ENCODE data around the gene ARNT2.

ARNT2 gene

DNA sequence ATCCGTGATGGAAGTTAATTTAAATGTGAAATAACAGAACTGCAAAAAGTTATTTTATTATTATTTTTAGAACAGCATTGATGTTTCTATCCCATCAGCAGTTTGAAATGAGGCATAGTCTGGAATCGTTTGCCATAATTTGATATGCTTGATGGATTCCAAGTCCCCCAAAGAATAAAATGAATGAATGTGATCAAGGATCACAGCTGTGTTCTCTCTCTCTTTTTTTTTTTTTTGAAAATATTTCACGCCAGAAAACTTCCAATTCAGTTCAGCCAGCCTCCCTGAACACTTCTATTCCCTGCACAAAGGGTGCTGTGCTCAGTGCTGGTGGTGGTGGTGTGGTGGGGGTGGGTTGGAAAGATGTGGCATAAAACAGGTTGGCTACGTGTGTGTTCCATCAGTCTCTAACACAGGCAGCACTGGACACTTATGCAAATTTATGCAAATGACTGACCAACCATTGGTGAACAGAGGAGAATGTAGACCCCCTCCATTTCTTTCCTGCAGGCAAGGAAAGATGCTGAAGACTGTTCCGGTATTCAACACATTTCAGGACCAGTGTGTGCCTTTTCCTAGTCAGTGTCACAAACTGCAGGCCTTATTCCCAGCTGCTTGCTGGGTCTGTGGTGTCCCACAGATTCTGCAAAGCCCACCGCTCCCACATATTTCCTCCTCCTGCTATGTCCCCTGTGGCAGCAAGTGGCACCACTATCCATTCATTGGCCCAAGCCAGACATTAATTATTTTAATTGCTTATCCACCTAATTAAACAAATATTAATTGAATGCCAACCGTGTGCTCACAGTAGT, 10.6 kb downstream of the ARNT2 start:
- DNase-seq: no peak

- no peak for DNase-seq
Measured at GRCh38 chr15:80415358-80415670, 11.1 kb downstream of the ARNT2 start.

- DNase-seq: no peak
Measured at GRCh38 chr15:80416702-80417101, 12.5 kb downstream of the ARNT2 start.

- DNase-seq: peak; percentile 63
Measured at GRCh38 chr15:80418892-80419537, 14.8 kb downstream of the ARNT2 start.

DNA sequence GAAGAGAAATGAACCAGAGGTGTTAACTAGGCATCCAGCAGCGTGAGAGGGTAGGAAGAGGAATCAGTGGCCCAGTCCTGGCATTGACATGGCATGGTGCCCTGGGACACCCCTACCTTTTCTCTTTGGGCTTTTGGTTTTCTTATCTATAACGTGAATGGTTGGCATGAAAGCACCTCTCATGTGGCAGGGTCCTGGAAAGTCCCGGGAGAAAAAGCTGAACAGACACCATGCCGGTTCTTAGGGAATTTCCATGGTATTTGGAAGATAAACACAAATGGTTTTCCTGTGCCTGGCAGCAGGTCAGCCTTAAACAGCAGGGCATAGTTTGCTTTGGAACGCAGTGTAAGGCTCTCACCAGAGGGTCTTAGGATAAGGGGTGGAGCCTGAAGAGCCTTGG, 15.4 kb downstream of the ARNT2 start:
- DNase-seq: no peak

- no peak for DNase-seq
Measured at GRCh38 chr15:80420658-80421057, 16.5 kb downstream of the ARNT2 start.

DNA sequence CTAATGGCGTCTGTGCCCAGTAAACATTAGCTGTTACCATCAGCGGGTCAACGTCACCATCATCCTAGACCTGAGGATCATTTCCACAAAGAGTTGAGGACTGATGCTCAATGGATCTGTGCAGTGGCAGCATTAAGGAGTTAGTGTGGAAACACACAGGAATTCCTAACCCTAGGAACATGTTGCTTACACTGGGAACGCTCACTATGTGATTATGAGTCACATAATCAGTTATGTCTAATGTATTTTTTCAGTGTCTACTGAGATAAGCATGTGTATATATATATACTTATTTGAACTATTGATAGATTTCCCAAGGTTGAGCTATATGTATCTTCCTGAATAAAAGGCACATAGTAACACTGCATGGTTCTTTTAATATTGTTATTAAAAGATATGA, 19.0 kb downstream of the ARNT2 start:
- no peak for DNase-seq

- no peak for DNase-seq
Measured at GRCh38 chr15:80424381-80424780, 20.2 kb downstream of the ARNT2 start.

DNA sequence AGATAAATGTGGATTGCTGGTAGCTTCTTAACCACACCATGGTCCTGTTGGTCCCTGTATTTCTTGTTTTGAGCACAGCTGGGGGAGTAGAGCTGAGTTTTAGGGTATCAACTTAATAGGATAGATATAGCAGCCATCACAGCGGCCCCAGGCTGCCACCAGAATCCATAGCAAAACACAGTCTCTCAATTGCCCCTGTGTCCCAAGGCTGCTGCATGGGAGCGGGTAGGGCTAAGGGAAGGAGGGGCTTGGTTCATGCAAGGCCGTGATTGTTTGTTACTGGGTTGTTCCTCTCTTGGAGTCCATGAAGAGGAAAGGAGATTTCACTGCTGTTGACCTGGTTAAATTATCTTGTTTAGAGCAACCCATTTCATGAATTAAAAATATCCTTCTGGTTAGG, 22.1 kb downstream of the ARNT2 start:
- no peak for DNase-seq

- DNase-seq: no peak
Measured at GRCh38 chr15:80429964-80430363, 25.8 kb downstream of the ARNT2 start.

DNA sequence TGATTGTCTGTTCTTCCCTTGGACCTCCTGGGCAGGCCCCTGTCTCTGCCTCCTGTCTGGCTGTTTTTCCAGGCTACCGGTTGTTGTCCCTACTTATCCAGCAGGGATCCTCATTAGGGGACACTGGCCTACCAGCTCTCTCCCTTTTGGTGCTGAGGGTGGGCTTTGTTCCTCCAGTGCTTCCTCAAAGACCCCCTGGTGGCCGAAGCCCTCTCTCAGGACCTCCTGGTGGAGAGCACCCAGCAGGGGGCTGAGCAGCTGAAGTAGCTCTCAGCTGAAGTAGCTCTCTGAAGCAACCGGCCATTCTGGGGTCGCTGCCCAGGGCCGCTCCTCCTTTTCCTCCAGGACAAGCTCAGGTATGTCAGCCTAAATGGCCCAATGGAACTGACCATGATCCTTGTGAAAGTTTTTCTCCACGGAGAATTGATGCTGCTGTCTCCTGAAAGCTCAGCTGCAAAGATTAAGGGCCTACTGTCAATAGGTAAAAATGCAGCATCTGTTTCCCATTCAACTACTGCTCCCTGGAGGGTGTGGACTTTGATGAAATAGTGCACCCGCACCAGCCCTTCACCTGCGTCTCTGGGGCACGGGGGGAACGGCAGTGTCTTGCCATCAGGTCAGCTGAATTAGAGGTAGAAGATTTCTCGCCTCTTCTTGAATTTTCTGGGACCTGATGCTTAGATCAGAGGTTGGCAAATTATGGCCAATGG, 27.6 kb downstream of the ARNT2 start:
- no peak for DNase-seq

DNA sequence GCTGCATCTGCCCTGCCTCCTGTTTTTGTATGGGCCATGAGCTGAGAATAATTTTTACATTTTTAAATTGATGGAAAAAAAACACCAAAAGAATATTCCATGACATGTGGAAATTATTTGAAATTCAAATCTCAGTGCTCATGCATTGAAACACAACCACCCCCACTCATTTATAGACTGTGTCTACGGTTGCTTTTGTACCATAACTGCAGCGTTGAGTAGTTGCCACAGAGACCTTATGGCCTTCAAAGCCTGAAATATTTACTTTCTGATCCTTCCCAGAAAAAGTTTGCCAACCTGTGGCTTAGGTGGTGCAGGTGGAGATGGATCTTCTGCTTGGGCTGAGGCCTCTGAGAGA, 28.1 kb downstream of the ARNT2 start:
- DNase-seq: no peak

DNA sequence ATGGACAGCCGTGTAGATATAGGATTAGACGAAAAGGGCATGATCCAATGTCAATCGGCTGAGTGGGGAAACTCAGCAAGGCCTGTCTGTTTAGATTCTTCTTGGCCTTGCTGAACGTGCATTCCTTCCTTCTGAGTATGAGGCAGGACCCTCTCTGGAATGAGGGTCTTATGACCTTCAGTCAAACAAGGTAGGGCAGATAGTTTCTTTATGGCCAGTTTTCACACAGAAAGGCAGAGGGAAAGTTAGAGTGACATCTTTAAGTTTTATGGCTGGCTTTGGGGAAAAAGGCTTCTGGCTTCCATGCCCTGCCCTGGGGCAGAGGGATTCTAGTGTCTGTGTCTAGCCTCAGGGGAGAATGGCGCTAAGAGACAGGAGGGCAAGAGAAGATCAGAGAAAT, 29.7 kb downstream of the ARNT2 start:
- DNase-seq: no peak

DNA sequence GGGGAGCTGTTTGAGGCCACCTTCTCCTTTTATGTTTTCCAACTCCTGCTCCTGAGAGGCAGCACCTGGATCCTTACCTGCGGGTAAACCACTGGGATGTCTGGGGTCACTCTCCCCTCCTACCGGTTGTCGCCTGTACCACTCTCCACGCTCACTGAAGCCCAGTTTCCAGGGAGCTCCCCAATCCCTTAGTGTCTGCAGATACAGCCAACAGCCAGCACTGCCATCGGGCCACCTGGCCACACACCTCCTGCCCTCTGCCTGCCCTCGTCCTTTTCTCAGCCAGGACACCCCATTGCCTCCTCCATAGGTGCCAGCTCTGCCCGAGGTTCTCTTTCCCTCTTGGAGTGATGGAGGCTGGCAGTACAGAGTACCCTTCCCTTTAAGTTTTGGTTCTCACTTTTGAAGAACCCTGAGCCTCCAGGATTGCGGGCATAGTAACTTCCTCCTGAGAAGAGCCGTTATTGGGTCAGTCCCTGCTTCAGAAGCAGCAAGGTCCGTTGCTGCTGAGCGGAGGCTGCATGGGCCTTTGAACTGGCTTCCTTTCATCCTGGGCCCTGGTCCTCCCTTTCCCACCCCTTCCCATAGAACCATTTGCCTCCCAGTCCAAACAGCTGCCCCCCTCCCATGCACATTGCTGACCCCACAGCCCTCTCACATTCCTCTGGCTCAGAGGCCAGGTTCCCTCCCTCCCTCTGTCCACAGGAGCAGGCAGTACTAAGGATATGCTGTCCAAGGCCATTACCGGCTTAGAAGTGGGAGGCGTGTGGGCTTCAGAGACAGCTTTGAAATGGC, 30.9 kb downstream of the ARNT2 start:
- DNase-seq: peak; percentile 17

GRCh38 chr15:80436511-80437307, 32.5 kb downstream of the ARNT2 start:
- DNase-seq: no peak

- peak; percentile 46 for DNase-seq
Measured at GRCh38 chr15:80437334-80437891, 33.2 kb downstream of the ARNT2 start.

DNA sequence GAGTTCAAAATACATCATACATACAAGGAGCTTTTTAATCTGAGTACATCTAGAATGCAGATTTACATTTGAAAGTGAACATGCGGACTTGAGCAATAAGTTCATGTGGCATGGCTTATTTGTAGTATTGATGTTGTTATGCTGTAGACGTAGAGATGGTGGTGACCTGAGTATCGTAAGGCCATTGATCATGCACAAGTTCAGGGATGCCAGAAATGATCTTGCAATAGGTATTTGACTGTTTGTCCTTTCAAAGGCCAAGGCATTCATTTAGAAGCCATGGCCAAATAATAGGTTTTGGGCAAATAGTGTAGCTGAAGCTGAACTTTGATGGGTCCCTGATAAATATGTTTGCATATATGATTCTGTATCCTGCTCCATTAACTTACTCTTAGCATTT, 35.0 kb downstream of the ARNT2 start:
- no peak for DNase-seq

GRCh38 chr15:80440024-80440423, 35.8 kb downstream of the ARNT2 start:
- no peak for DNase-seq

DNA sequence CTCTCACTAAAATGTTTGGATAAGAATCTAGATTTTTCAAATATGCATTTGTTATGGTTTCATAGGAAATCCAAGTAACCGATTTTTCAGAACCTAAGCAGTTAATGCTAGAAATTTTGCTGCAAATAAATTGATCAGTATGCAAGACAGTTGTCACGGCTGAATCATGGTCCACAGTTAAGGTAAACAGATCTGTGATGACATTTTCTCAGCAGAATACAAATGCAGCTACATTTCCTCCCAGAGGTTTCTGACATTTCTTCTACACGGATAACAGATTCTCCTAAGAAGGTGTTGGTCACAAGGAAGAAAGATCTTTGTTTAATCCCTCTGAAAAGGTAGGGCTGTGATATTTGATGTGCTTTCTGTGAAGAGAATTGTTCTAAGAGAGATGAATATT, 36.9 kb downstream of the ARNT2 start:
- no peak for DNase-seq

DNA sequence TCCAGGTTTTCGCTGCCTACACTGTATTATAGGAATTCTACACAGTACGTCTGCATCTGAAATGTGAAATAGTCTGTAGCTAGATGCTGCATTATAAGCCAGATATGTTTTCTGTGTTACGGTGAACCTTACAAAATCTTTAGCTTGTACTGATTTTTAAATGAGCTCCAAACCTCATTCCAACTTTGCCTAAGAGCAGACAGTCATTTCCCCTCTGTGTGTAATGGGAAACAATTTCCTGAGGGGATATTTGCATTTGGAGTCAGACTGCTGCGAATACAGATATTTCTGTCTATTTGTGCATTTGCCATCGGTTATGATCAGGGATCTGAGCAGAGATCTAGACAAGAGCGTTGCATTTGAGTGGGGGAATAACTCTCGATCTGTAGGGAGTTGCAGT, 37.5 kb downstream of the ARNT2 start:
- no peak for DNase-seq

GRCh38 chr15:80442728-80443403, 38.7 kb downstream of the ARNT2 start:
- DNase-seq: no peak

Data from suppressor macrophage treated with lipopolysaccharide for 4 hours (primary cell).